Activated gamma-delta T cell (primary cell): ENCODE results near the gene IPO9.

Experiments used
- DNase-seq: peaks from one replicate; lab custom pipeline; 2025; lab: John Stamatoyannopoulos, UW

Gene IPO9

GRCh38 chr1:201905234-201905890 lies 76.4 kb downstream of the IPO9 start:
- DNase-seq, result no peak

- no peak for DNase-seq
Observed at GRCh38 chr1:201906336-201906735, 77.4 kb downstream of the IPO9 start.

GRCh38 chr1:201907621-201908020 lies 78.7 kb downstream of the IPO9 start:
- DNase-seq, result no peak

- DNase-seq, result no peak
Observed at GRCh38 chr1:201911826-201912571, 83.0 kb downstream of the IPO9 start.

GRCh38 chr1:201912832-201913231 lies 83.9 kb downstream of the IPO9 start:
- DNase-seq, result no peak

GRCh38 chr1:201914456-201915235 lies 85.7 kb downstream of the IPO9 start:
- DNase-seq, result no peak

- no peak for DNase-seq
Observed at GRCh38 chr1:201916649-201917249, 87.8 kb downstream of the IPO9 start.

GRCh38 chr1:201917362-201918033 lies 88.5 kb downstream of the IPO9 start:
- DNase-seq, result no peak

- DNase-seq, result no peak
Observed at GRCh38 chr1:201918343-201918742, 89.4 kb downstream of the IPO9 start.

- no peak for DNase-seq
Observed at GRCh38 chr1:201921952-201922558, 93.1 kb downstream of the IPO9 start.

GRCh38 chr1:201925301-201925567 lies 96.3 kb downstream of the IPO9 start:
- no peak for DNase-seq

GRCh38 chr1:201925981-201926645 lies 97.2 kb downstream of the IPO9 start:
- no peak for DNase-seq

- DNase-seq, result no peak
Observed at GRCh38 chr1:201928266-201928665, 99.3 kb downstream of the IPO9 start.

- no peak for DNase-seq
Observed at GRCh38 chr1:201930137-201930536, 101.2 kb downstream of the IPO9 start.

GRCh38 chr1:201930803-201931202 lies 101.8 kb downstream of the IPO9 start:
- DNase-seq, result no peak
